HG02973 (cell line): ENCODE results near the gene GP9.
"Not testable (repeated sequence)": the region's sequence is repeated elsewhere in the genome, so short reads cannot be mapped to it uniquely, and the experiment has no call there.

Source experiments
- ATAC-seq: cut with Tn5 transposase; IDR thresholded peaks from one replicate; pipeline ENCODE4 v1.9.1; 2021; ENCODE audit warnings: moderate library complexity; ENCODE audit not compliant: unreplicated experiment

Gene GP9

DNA sequence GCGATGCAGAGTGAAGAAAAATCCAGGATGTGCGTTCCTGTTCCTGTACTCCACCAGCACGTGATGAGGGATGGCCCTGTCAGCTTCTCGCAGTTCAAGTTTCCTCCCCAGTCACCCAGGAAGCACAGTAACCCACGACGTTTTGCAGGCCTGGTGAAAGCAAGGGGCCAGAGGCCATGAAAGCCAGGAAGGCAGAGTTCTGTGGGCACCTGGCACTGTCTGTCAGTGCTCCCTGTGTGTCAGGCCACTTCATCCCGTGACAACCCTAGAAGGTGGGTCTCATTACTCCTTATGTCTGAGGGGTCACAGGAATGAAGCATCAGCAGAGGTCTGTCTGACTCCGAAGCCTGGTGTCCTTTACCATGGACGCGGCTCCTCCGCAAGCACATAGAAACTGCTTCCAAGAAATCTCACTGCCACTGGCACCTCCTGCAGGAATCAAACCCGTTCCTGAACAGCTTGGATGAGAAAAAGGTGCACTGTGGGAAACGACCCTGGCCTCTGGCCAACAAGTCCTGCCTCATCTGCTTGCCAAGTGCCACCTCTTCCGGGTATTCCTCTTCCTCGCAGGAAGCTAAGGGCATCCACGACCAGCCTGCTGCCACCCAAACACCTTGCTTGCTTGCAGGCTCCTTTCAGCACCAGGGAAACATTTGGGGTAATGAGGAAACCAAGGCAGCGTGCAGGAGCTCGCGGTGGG lies 46.4 kb downstream of the GP9 start:
- no peak for ATAC-seq

- ATAC-seq: no peak
Observed at GRCh38 chr3:129107793-129108192, 47.2 kb downstream of the GP9 start.

- not testable (repeated sequence) for ATAC-seq
Observed at GRCh38 chr3:129111076-129111780, 50.6 kb downstream of the GP9 start.
